Astrocyte (in vitro differentiated cells and primary cell): ENCODE data around the gene ACAA1. TPM values are rescaled to one million over a fixed set of nuclear protein-coding genes. Genes with fewer than 3 reads are reported as not detected.
A peak's percentile ranks its signal among the peaks of the same experiment; 100 is the strongest.

ENCODE experiments used
- DNase-seq: peaks from one replicate; pipeline ENCODE4 v3.0.0-alpha.2; 2010; ENCODE audit warnings: low read depth
- FAIRE-seq: peaks from 2 replicates; lab custom pipeline; 2011; peaks lifted over from hg19 to GRCh38; lab: Jason Lieb, UNC
- H2AFZ ChIP-seq: 2 replicates; pipeline ENCODE4 v1.6.0; 2012; ENCODE audit warnings: low read depth, low read length, inconsistent platforms
- H3K27ac ChIP-seq: 2 replicates; pipeline ENCODE4 v1.5.1; 2011; ENCODE audit warnings: low read depth, low read length, inconsistent platforms
- H3K27me3 ChIP-seq: 2 replicates; pipeline ENCODE4 v1.6.0; 2011; ENCODE audit warnings: low read length, inconsistent platforms; ENCODE audit not compliant: insufficient read depth
- H3K36me3 ChIP-seq: 2 replicates; pipeline ENCODE4 v1.5.1; 2011; ENCODE audit warnings: low read length, inconsistent platforms; ENCODE audit not compliant: insufficient read depth
- H3K4me1 ChIP-seq: 2 replicates; pipeline ENCODE4 v1.5.1; 2011; ENCODE audit warnings: low read length, inconsistent platforms; ENCODE audit not compliant: insufficient read depth
- H3K4me2 ChIP-seq: 2 replicates; pipeline ENCODE4 v1.6.0; 2012; ENCODE audit warnings: low read length, inconsistent platforms
- H3K4me3 ChIP-seq: 2 replicates; pipeline ENCODE4 v1.5.1; 2011; ENCODE audit warnings: low read depth, mild to moderate bottlenecking, low read length, inconsistent platforms; ENCODE audit not compliant: insufficient read depth
- H3K79me2 ChIP-seq: 2 replicates; pipeline ENCODE4 v1.6.0; 2012; ENCODE audit warnings: mild to moderate bottlenecking, low read length, inconsistent platforms; ENCODE audit not compliant: insufficient read depth
- H3K9ac ChIP-seq: 2 replicates; pipeline ENCODE4 v1.6.0; 2012; ENCODE audit warnings: mild to moderate bottlenecking, low read length, inconsistent platforms
- H3K9me3 ChIP-seq: 2 replicates; pipeline ENCODE4 v1.5.1; 2012; ENCODE audit warnings: low read depth, mild to moderate bottlenecking, low read length, inconsistent platforms; ENCODE audit not compliant: insufficient read depth
- H4K20me1 ChIP-seq: 2 replicates; pipeline ENCODE4 v1.6.0; 2012; ENCODE audit warnings: low read length, inconsistent platforms; ENCODE audit not compliant: insufficient read depth
- H3K27ac Mint-ChIP-seq: one replicate; pipeline ENCODE4 v1.8.0; 2021; ENCODE audit warnings: mild to moderate bottlenecking, mixed read lengths; ENCODE audit not compliant: unreplicated experiment
- H3K27me3 Mint-ChIP-seq: one replicate; pipeline ENCODE4 v1.8.0; 2021; ENCODE audit warnings: low read depth, mixed read lengths; ENCODE audit not compliant: unreplicated experiment
- H3K36me3 Mint-ChIP-seq: one replicate; pipeline ENCODE4 v1.8.0; 2021; ENCODE audit warnings: low read depth, mixed read lengths; ENCODE audit not compliant: unreplicated experiment
- H3K4me1 Mint-ChIP-seq: one replicate; pipeline ENCODE4 v1.8.0; 2021; ENCODE audit warnings: low read depth, mixed read lengths; ENCODE audit not compliant: unreplicated experiment
- H3K4me3 Mint-ChIP-seq: one replicate; pipeline ENCODE4 v1.8.0; 2021; ENCODE audit warnings: mild to moderate bottlenecking, moderate library complexity, mixed read lengths; ENCODE audit not compliant: unreplicated experiment
- H3K9me3 Mint-ChIP-seq: one replicate; pipeline ENCODE4 v1.8.0; 2021; ENCODE audit warnings: mild to moderate bottlenecking, mixed read lengths; ENCODE audit not compliant: unreplicated experiment
- EZH2 ChIP-seq: IDR thresholded peaks from 2 replicates; pipeline ENCODE4 v1.6.1; 2012; ENCODE audit warnings: mild to moderate bottlenecking, low read length, inconsistent platforms; ENCODE audit not compliant: insufficient read depth
- total RNA-seq: library from RNA; stranded (reverse); gene quantifications from 2 replicates; pipeline ENCODE4 v1.2.1, GENCODE V29; 2021
- TF ChIP-seq, protein P1 (sequence below): IDR thresholded peaks from 2 replicates; pipeline ENCODE4 v1.5.1; 2011; ENCODE audit warnings: low read depth, mild to moderate bottlenecking, inconsistent platforms, low read length, moderate library complexity; ENCODE audit not compliant: insufficient read depth

The ACAA1 gene
- total RNA-seq, 1 donor from 2014 or later = 69.4 TPM

DNA sequence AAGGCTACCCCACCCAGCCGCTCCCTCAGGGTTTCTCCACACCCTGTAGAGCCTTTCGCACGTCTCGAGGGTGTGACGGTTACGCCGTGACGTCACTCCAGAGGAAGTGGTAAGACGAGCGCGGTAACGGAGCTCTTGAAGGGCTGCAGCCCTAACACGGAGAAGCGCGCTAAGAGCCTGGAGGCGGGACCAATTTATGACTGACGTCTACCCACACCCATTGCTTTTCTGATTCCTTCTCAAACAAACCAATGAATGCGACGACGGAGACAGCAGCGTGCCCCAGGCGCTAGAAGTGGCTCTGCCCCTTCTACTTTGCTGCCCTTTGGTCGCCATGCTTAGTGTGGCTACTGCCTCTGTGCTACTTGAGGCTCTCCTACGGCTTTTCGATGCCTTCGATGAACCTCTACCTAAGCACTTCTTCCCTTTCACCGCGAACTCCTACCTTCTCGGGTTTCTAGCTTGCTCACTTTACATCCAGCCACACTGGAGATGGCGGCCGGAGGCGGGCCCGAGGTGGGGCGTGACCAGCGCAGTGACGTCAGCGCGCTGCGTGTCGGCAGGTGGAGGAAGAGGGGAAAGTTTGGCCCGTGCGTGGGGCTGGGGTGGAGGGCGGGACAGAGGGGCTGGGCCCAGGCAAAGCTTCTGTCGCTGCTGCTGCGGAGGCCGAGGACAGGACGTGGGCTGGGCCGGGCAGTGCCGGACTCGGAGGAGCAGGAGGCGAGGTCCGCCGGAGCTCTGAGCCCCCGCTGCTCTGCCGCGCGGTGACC lies 28.2 kb upstream of the ACAA1 start, which contains the start of gene OXSR1:
OXSR1 (plus strand) TSS at position 586 of the 770 bp plus-strand sequence. CDS start 340 bp downstream, outside the sequence.
- Histone ChIP-seq H3K9me3 (no peaks in the 10 kb centered on the region), H3K9ac (peak within 1 kb of the TSS; percentile 88), H3K4me3 (peak within 1 kb of the TSS; percentile 96), H3K4me1 (peaks cover 24% of the 10 kb centered on the region), H3K79me2 (peaks cover 46% of the 10 kb centered on the region), H3K27me3 (no peaks in the 10 kb centered on the region), H3K4me2 (peak within 1 kb of the TSS; percentile 90), H2AFZ (peak within 1 kb of the TSS; percentile 93), H3K27ac (peak within 1 kb of the TSS; percentile 97), H4K20me1 (no peaks in the 10 kb centered on the region), H3K36me3 (no peaks in the 10 kb centered on the region)
- peaks cover 27% of the 10 kb centered on the region for H3K4me1 Mint-ChIP-seq
- TF ChIP-seq, protein P1, sequence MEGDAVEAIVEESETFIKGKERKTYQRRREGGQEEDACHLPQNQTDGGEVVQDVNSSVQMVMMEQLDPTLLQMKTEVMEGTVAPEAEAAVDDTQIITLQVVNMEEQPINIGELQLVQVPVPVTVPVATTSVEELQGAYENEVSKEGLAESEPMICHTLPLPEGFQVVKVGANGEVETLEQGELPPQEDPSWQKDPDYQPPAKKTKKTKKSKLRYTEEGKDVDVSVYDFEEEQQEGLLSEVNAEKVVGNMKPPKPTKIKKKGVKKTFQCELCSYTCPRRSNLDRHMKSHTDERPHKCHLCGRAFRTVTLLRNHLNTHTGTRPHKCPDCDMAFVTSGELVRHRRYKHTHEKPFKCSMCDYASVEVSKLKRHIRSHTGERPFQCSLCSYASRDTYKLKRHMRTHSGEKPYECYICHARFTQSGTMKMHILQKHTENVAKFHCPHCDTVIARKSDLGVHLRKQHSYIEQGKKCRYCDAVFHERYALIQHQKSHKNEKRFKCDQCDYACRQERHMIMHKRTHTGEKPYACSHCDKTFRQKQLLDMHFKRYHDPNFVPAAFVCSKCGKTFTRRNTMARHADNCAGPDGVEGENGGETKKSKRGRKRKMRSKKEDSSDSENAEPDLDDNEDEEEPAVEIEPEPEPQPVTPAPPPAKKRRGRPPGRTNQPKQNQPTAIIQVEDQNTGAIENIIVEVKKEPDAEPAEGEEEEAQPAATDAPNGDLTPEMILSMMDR = no peak
- FAIRE-seq (peak; percentile 76), DNase-seq (peak; percentile 100)
- peaks cover 7% of the 10 kb centered on the region for H3K36me3 Mint-ChIP-seq
- H3K27me3 Mint-ChIP-seq = no peaks in the 10 kb centered on the region
- H3K27ac Mint-ChIP-seq = peak within 1 kb of the TSS; percentile 98
- H3K9me3 Mint-ChIP-seq = peaks cover 3% of the 10 kb centered on the region
- peak within 1 kb of the TSS; percentile 99 for H3K4me3 Mint-ChIP-seq

DNA sequence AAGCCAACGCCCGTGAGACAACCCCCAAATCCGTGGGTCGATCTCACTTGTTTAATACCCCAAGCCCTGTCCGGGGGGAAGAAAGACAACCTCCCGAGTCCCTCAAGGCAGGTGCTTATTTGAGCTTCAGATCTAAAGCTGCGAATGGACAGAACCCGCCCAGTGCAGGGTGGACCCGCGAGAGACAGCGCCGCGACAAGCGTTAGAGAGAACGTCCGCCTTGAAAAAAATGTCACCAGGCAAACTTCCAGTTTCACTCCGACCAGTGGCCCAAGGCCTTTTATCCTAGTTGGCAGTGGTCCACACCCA lies 27.7 kb upstream of the ACAA1 start:
- Mint-ChIP-seq H3K9me3 (peaks cover 3% of the 10 kb centered on the region), H3K27me3 (no peaks in the 10 kb centered on the region), H3K4me3 (peak overlapping the region; percentile 99), H3K36me3 (peaks cover 7% of the 10 kb centered on the region), H3K4me1 (peaks cover 26% of the 10 kb centered on the region), H3K27ac (peak overlapping the region; percentile 98)
- Histone ChIP-seq H3K4me3 (peak overlapping the region; percentile 96), H4K20me1 (no peaks in the 10 kb centered on the region), H3K9ac (peak overlapping the region; percentile 88), H3K36me3 (no peaks in the 10 kb centered on the region), H3K27ac (peak overlapping the region; percentile 97), H3K4me2 (peak overlapping the region; percentile 90), H3K79me2 (peaks cover 41% of the 10 kb centered on the region), H3K9me3 (no peaks in the 10 kb centered on the region), H3K27me3 (no peaks in the 10 kb centered on the region), H2AFZ (peak overlapping the region; percentile 93), H3K4me1 (peaks cover 23% of the 10 kb centered on the region)
- TF ChIP-seq EZH2 = no peak
- TF ChIP-seq, protein P1 = no peak
- DNase-seq (no peak), FAIRE-seq (no peak)
